DMS53 treated with DMSO at 0.1 percent for 48 hours (cell line): ENCODE results near the gene PATL2.
A peak's percentile ranks its signal among the peaks of the same experiment; 100 is the strongest.
"Not testable (repeated sequence)": the region's sequence is repeated elsewhere in the genome, so short reads cannot be mapped to it uniquely, and the experiment has no call there.

Experiments used
- DNase-seq: peaks from one replicate; lab custom pipeline; 2025; ENCODE audit not compliant: unreplicated experiment; lab: John Stamatoyannopoulos, UW

Gene PATL2

DNA sequence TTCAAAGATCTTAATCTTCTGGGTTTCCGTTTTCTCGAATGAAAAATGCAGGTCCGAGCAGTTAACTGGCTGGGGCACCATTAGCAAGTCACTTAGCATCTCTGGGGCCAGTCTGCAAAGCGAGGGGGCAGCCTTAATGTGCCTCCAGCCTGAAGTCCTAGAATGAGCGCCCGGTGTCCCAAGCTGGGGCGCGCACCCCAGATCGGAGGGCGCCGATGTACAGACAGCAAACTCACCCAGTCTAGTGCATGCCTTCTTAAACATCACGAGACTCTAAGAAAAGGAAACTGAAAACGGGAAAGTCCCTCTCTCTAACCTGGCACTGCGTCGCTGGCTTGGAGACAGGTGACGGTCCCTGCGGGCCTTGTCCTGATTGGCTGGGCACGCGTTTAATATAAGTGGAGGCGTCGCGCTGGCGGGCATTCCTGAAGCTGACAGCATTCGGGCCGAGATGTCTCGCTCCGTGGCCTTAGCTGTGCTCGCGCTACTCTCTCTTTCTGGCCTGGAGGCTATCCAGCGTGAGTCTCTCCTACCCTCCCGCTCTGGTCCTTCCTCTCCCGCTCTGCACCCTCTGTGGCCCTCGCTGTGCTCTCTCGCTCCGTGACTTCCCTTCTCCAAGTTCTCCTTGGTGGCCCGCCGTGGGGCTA is at the start of gene PATL2, which contains the start of gene B2M:
TSS of gene PATL2 (minus strand) at position 228 of the 647 bp plus-strand sequence. CDS start 34,833 bp downstream, outside the sequence.
TSS of gene B2M (plus strand) at position 422 of the 647 bp plus-strand sequence. CDS start at position 452, 30 bp downstream.
- peak; percentile 88 for DNase-seq

DNA sequence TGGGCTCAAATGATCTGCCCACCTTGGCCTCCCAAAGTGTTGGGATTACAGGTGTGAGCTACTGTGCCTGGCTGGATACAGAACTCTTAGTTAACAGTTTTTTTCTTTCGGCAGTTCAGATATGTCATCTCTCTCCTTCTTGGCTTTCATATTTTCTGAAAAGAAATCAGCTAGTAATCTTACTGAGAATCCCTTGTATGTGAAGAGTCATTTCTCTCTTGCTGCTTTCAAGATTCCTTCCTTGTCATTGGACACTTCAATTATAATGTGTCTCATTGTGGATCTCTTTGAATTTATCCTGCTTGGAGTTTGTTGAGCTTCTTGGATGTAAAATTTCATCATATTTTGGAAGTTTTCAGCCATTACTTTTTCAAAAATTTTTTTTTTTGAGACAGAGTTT is 42.2 kb upstream of the PATL2 start:
- no peak for DNase-seq

DNA sequence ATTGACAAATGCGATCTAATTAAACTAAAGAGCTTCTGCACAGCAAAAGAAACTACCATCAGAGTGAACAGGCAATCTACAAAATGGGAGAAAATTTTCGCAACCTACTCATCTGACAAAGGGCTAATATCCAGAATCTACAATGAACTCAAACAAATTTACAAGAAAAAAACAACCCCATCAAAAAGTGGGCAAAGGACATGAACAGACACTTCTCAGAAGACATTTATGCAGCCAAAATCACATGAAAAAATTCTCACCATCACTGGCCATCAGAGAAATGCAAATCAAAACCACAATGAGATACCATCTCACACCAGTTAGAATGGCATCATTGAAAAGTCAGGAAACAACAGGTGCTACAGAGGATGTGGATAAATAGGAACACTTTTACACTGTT is 32.3 kb upstream of the PATL2 start:
- not testable (repeated sequence) for DNase-seq

DNA sequence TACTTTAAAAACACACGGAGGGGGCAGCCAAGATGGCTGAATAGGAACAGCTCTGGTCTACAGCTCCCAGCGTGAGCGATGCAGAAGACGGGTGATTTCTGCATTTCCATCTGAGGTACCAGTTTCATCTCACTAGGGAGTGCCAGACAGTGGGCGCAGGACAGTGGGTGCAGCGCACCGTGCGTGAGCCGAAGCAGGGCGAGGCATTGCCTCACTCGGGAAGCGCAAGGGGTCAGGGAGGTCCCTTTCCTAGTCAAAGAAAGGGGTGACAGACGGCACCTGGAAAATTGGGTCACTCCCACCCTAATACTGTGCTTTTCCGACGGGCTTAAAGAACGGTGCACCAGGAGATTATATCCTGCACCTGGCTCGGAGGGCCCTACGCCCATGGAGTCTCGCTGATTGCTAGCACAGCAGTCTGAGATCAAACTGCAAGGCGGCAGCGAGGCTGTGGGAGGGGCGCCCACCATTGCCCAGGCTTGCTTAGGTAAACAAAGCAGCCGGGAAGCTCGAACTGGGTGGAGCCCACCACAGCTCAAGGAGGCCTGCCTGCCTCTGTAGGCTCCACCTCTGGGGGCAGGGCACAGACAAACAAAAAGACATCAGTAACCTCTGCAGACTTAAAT is 28.2 kb upstream of the PATL2 start:
- not testable (repeated sequence) for DNase-seq

DNA sequence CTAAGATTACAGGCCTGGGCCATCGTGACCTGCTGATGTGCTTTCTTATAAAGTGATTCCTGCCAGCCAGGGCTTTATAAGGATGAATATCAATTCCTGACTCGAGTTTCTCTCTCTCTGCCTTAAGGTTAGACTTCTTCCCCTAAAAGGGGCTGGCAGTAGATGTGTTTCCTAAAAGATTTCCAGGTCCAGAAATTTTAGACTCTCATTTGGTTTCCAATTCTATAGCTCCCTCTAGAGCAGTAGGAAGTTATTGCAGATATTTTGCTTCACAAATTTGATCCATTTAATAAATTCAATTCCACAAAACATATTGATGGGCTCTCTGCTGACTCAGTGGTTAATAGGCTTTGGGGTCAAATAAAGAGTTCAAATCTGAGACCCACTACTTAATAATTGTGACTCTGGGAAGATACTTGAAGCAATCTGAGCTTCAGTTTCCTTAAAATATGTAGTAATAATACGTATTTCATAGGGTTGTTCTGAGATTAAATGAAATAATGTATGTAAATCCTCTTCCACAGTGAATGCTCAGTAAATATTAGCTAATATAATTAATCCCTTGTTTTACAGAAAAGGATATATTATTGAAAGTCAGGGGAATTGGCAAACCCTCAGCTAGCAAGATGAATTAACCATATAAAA is 27.3 kb upstream of the PATL2 start:
- DNase-seq: peak; percentile 46

DNA sequence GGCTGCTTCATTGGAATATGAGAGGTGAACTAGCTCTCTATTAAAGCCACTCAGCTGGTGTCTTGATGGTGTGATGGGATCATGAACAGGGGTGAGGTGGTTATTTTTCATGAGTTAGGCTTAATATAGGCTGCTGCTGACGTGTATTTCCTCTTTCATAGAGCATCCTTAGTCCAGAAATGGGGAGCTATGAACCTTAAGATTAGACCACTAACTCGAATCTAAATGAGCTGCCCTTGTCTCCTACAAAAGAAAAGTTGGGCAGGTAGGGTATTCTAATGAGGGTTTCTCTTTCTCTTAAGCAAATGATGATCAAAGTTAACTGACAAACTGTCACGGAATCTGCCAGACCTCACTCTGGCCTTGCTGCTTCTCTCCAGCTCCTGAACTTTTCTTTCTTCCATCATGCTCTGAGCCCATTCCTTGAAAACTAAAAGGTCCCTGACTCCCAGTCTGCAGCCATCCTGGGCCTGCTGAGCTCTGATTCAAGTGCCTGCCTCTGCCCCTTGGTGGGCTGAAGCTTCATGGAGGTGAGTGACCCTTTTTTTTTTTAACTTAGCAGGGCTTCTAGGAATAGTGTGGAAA is 25.1 kb upstream of the PATL2 start, which contains the start of gene TRIM69:
TSS of gene TRIM69 (plus strand) at position 348 of the 585 bp plus-strand sequence. CDS start at position 525, 177 bp downstream.
- no peak for DNase-seq

DNA sequence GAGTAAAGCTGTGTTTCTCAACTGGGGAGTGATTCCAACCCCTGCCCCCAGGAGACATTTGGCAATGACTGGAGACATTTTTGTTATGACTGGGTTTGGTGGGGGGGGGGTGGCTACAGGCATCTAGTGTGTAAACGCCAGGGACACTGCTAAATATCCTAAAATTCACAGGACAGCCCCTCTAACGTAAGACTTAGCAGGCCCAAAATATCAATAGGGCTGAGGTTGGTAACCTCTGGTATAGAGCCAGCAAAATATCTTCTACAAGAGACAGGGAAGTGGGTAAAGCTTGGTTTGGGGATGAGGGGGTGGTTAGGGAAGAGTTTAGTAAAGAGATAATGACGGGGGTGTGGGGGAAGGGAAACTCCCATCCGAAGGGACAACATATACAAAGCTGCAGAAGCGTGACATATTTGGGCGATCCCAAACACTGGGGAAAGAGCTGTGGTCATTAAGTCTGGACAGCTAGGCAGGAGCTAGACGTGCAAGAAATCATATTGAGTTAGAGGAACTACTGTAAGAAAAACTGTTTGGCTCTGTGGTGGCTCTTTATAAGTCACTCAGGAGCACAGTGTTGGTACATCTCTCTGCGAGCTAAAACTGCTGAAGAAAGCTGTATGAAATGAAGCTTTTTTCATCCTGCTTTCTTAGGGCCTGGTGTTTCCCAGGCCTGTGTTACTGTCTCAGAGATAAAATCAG is 24.5 kb upstream of the PATL2 start:
- no peak for DNase-seq

DNA sequence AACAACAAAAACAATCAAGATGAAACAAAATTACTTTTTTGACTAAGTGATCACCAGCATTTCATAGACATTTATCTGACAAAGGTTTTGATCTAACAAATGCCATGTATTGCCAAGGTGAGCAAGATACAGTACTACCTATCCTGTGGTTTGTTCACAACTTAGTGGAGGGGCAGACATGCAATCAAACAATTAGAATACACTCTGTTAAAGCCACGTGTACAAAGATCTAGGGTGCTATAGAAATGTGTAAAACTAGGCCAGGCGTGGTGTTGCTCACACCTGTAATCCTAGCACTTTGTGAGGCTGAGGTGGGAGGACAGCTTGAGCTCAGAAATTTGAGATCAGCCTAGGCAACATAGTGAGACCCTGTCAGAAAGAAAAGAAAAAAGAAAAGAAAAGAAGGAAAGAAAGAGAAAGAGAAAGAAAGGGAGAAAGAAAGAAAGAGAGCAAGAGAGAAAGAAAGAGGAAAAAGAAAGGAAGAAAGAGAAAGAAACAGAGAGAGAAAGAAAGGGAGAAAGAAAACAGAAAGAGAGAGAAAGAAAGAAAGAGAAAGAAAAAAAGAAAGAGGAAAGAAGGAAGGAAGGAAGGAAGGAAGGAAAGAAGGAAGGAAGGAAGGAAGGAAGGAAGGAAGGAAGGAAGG is 23.8 kb upstream of the PATL2 start:
- no peak for DNase-seq

DNA sequence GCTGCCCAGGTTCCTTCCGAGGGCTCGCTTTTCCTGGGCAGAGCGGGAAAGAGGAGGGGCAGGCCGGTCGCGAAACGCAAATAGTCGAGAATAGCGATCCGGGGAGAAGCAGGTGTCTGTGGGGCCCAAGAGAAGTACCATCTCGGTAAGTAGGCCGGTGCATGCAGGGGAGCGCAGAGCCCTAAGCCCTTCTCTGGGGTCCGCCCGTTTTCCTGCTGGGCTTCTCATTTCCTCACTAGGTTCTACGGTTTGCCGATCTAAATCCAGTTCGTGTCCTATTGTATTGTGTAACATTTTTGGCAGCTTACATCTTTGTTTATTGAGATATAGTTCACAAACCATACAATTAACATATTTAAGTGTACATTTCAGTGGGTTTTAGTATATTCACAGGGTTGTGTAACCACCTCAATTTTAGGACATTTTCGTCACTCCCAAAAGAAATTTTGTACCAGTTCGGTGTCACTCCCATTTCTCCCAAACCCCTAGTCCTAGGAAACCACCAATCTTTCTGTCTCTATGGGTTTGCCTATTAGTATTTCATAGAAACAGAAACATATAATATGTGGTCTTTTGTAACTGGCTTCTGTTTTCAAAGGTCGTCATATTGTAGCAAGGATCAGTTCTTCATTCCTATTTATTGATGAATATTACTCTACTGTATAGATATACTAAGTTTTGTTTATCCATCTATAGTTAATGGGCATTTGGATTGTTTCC is 18.4 kb upstream of the PATL2 start:
- peak; percentile 56 for DNase-seq

DNA sequence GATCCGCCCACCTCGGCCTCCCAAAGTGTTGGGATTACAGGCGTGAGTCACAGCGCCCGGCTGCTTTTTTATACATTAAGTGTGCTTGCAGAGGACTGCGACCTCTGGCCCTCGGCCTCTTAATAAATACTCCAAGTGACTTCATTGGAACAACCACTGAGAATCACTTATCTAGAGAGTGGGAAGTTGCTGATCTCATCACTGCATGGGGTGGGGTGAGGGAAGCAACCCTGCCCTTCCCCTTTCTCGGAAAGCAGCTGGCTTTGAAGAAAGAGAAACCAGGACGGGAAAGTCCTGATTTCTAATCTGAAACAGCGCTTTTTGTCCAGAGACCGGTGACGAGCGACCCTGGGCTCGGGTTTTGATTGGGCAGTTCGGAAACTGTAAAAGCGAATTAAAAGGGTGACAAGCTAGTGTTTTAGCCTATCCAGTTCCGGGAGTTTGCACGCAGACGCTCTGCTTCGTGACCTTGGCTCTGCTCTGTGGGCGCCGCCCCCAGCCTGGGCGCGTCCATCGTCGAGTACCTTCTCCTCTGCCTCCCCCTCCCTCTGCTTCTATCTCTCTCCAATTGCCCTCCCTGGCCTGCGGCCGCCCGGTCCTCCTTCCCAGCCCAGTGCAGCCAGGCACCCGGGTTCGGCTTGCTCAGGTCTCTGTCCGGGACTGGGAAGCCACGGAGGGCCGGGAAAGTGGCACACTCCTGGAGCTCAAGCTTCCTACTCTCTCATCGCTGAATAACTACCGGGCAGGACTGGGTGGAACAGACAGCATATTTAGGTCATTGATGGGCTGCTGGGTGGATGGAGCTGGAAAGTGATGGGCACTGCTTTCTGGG is 17.7 kb upstream of the PATL2 start:
- DNase-seq: peak; percentile 94

DNA sequence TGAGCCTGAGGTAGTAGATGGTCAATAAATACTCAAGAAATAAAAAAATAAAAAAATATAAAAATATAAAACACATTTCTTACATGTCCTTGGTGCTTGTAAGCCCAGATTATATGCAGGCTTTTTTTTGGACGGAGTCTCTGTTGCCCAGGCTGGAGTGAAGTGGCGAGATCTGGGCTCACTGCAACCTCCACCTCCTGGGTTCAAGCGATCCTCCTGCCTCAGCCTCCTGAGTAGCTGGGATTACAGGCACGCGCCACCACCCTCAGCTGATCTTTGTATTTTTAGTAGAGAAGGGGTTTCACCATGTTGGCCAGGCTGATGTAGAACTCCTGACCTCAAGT is 17.1 kb upstream of the PATL2 start:
- not testable (repeated sequence) for DNase-seq

DNA sequence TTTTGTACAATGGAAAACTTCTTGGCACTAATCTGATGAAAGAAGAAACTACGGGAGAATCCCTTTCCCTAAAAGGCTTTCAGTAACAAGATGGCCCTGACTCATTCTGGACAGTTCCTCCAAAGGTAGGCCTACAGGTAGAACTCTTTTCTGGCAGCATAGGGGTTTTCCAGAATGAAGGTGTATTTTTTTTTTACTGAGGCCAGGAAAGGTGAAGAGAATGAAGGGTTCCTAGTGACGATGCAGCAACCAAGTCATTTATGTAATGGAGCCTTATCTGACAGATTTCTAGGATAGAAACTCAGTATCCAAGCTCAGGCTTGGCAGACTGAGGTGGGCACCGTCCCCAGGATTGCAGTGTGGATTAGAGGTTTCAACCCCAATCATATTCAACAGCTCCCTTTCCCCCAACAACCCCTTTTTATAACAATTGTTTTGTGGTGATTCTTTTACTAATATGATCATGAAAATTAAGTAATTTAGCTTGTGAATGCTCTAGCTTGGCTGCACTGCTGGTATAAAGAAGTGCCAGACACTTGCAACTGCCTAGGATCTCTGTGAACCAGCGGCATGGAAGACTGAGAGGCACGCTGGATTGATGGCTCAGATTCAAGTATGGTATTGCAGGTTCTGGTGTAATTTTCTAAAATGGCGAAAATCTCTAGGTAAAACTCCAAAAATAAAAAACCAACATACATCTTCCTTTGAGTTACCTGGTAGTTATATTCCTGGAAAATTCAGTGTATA is 16.5 kb upstream of the PATL2 start:
- no peak for DNase-seq

DNA sequence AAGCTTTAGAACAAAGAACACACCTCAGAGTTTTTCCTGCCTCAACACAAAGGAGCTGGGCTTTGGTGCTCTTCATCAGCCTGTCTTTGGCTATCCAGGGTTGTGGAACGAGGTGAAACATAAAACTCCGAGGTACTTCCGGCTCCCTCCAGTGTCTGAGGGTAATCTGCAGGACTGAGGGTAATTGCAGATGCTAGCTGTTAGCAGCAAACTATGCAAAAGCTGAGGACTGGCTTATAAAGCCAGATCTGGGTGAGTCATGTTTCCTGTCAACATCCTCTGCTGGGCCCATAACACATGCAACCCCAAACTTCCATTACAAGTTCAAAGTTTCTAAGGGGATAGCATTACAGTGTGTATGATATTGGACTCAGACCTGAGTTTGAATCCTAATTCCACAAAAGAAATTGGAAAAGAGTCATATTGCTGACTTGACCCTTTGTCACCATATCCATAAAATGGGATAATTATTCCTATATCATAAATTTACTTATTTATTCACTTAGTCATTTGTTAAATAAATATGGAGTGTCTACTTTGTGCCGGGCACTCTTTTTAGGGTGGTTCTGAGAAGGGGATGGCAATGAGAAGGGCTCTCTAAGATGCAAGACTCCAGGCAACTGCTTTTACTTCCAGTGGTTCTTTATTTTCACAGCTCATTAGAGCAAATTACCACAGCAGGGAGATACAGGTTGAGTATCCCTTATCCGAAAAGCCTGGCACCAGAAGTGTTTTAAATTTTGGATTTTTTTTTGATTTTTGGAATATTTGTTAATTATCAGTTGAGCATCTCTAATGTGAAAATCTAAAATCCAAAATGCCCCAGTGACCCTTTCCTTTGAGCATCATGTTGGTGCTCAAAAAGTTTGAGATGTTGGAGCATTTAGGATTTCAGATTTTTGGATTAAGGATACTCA is 15.7 kb upstream of the PATL2 start:
- peak; percentile 87 for DNase-seq

DNA sequence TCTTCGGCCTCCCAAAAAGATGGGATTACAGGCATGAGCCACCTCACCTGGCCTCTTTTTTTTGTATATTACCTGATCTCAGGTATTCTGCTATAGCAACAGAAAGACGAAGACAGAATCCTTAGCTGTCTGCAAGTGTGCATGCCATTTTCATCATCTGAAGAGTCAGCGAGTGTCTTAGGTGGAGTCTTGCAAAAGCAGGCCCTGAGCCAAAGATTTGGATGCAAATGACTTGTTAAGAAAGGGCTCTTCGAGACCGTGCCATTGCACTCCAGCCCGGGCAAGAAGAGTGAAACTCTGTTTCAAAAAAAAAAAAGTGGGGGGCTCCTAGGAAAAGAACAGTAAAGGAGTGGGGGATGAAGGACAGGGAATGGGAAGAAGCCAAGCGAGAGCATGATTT is 15.0 kb upstream of the PATL2 start:
- DNase-seq: no peak

DNA sequence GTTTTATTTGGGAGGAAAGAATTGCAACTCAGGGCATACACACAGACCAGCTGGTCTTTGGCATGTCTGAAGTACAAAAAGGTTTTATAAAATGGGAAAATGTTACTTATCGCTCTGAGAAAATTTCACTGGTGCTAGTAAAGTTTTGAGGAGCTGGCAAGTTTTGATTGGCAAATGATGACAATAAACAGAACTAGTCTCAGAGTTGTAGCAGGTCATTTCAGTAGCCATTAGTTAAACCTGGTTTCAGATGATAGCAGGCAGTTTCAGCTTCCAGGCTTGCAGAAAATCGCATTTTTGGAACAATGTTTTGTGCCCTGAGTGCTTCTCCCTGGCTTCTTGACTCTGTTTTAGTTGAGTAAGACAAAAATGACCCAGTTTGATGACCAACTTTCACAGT is 10.9 kb upstream of the PATL2 start:
- DNase-seq: no peak

DNA sequence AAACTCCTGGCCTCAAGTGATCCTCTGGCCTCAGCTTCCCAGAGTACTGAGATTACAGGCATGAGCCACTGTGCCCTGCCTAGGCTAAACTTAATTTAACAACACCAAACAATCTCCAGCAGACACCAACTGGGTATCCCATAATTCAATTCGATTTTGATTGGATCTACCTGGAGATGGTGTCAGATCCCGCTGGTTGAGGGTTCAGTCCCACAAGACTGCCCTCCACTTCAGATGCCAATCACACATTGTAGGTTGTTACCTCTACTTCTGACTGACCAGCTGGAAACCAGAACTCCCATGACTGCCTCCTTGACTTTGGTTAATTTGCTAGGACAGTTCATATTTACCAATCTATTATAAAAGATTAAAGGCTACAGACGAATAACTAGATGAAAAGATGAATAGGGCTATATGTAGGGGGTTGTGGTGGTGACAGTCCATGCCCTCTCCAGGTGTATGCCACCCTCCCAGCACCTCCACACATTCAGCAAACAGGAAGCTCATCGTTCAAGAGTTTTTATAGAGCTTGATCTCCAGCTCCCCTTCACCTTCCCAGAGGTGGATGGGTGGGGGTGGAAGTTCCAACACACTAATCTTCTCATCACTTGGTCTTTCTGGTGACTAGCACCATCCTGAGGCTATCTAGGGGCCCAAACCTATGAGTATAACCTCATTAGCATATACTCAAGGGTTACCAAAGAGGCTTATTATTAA is 9.5 kb upstream of the PATL2 start:
- no peak for DNase-seq

DNA sequence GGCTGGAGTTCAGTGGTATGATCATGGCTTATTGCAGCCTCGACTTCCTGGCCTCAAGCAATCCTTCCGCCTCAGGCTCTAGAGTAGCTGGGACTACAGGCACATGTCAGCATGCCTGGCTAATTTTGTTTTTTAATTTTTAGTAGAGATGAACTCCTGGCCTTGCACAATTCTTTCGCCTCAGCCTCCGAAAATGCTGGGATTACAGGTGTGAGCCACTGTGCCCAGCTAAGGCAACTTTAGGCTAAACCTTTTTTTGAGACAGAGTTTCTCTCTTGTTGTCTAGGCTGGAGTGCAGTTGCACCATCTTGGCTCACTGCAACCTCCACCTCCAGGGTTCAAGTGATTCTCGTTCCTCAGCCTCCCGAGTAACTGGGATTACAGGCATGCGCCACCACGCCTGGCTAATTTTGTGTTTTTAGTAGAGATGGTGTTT is 8.9 kb upstream of the PATL2 start:
- DNase-seq: not testable (repeated sequence)
